ENCODE data around the gene SLC25A44.

The SLC25A44 gene

GRCh38 chr1:156193488-156194299 lies at the start of gene SLC25A44:
Gene SLC25A44, plus strand, starts transcription at chr1:156194104. Its CDS starts 5,744 bp downstream, at chr1:156199848.
- peak; percentile 92 for DNase-seq

- no peak for DNase-seq
These were observed 49.2 kb upstream of the SLC25A44 start for GRCh38 chr1:156144742-156145141.

- no peak for DNase-seq
These were observed 48.3 kb upstream of the SLC25A44 start for GRCh38 chr1:156145650-156146019.

GRCh38 chr1:156146020-156146768 lies 47.7 kb upstream of the SLC25A44 start:
- DNase-seq, result peak; percentile 37

- no peak for DNase-seq
These were observed 47.0 kb upstream of the SLC25A44 start for GRCh38 chr1:156146769-156147405.

- DNase-seq, result no peak
These were observed 45.7 kb upstream of the SLC25A44 start for GRCh38 chr1:156148216-156148615.

- DNase-seq, result no peak
These were observed 44.3 kb upstream of the SLC25A44 start for GRCh38 chr1:156149374-156150332.

- no peak for DNase-seq
These were observed 43.4 kb upstream of the SLC25A44 start for GRCh38 chr1:156150333-156151011.

GRCh38 chr1:156151093-156151688 lies 42.7 kb upstream of the SLC25A44 start:
- DNase-seq, result no peak

GRCh38 chr1:156152628-156153027 lies 41.3 kb upstream of the SLC25A44 start:
- no peak for DNase-seq

GRCh38 chr1:156153362-156153761 lies 40.5 kb upstream of the SLC25A44 start, which contains the start of gene SEMA4A:
Gene SEMA4A, plus strand, starts transcription at chr1:156153585. Its CDS starts 994 bp downstream, at chr1:156154579.
- no peak for DNase-seq

GRCh38 chr1:156154317-156154749 lies 39.6 kb upstream of the SLC25A44 start:
- no peak for DNase-seq

GRCh38 chr1:156155756-156156510 lies 38.0 kb upstream of the SLC25A44 start:
- no peak for DNase-seq

GRCh38 chr1:156157506-156157905 lies 36.4 kb upstream of the SLC25A44 start:
- DNase-seq, result no peak

- no peak for DNase-seq
These were observed 35.9 kb upstream of the SLC25A44 start for GRCh38 chr1:156157966-156158365.

- DNase-seq, result no peak
These were observed 33.7 kb upstream of the SLC25A44 start for GRCh38 chr1:156160000-156160742.

GRCh38 chr1:156160743-156161171 lies 33.1 kb upstream of the SLC25A44 start:
- peak; percentile 76 for DNase-seq

GRCh38 chr1:156162430-156163037 lies 31.4 kb upstream of the SLC25A44 start:
- no peak for DNase-seq

GRCh38 chr1:156163712-156164111 lies 30.2 kb upstream of the SLC25A44 start:
- DNase-seq, result no peak
